ENCODE results near the gene ADRA2B. TPM values are rescaled to one million over a fixed set of nuclear protein-coding genes. Genes with fewer than 3 reads are reported as not detected.

The ADRA2B gene
- total RNA-seq, 4 donors from 2014 or later: 0.33 to 4.6 (median 1.4) TPM

- no peak for TF ChIP-seq CTCF (IDR thresholded peaks at IDR 0.05; ENCODE audit: low read depth)
These were observed 544 bp downstream of the ADRA2B start for GRCh38 chr2:96115631-96116423.

GRCh38 chr2:96114903-96115581 lies 1.3 kb downstream of the ADRA2B start:
- no peak for TF ChIP-seq CTCF (IDR thresholded peaks at IDR 0.05; ENCODE audit: low read depth)

- TF ChIP-seq CTCF (IDR thresholded peaks at IDR 0.05; ENCODE audit: low read depth): no peak
These were observed 1.8 kb downstream of the ADRA2B start for GRCh38 chr2:96114546-96114902.

GRCh38 chr2:96113951-96114350 lies 2.4 kb downstream of the ADRA2B start:
- no peak for TF ChIP-seq CTCF (IDR thresholded peaks at IDR 0.05; ENCODE audit: low read depth)

- no peak for TF ChIP-seq CTCF (IDR thresholded peaks at IDR 0.05; ENCODE audit: low read depth)
These were observed 3.0 kb downstream of the ADRA2B start for GRCh38 chr2:96113367-96113677.

GRCh38 chr2:96112501-96113366 lies 3.6 kb downstream of the ADRA2B start:
- TF ChIP-seq CTCF (IDR thresholded peaks at IDR 0.05; ENCODE audit: low read depth): no peak
